ENCODE measurements around the gene IVL. TPM values are rescaled to one million over a fixed set of nuclear protein-coding genes. Genes with fewer than 3 reads are reported as not detected.

Gene IVL
- total RNA-seq, 4 donors from 2014 or later: not detected

DNA sequence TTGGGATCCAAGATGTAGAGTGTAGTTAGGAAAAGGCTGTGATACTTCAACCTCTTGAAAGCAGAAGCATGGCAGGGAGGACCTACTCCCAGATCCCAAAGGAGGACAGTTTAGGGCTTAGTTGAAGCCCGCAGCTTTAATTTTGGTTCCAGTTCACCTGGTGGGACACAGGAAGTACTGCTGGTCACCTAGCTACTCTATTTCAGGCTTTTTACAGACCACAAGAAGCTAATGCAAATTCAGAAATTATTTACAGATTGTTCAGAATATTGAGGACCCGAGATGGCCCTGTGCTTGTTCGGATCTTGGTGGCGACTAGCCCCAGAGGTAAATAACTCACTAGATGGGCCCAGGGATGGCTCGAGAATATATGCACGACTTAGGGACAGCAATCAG lies 36.6 kb upstream of the IVL start:
- no peaks in the 10 kb centered on the region for H3K9me3 ChIP-seq
- intact Hi-C loops (cut with DNase I; ENCODE audit: low total_unique reads): no loop called here
- in situ Hi-C loops (cut with MboI; ENCODE audit: low pct_ligation_motif_present in 1 of 4, low pct_unique_long_range_greater_than_20kb in 1 of 4, low sequenced_read_pairs in 3 of 4): loop anchor here in 1 of 4 donors (25.0 kb wide), 1 partner anchor 341 kb away; the partner anchor contains the start of genes LELP1 and PRR9
- no peak overlapping the region for H3K4me3 ChIP-seq
- H3K27me3 ChIP-seq: no peaks in the 10 kb centered on the region
- DNase-seq: no peak
- no peak for TF ChIP-seq EP300 (IDR thresholded peaks at IDR 0.05; ENCODE audit: low read depth)
- no peak for TF ChIP-seq POLR2AphosphoS5 (IDR thresholded peaks at IDR 0.05)
- TF ChIP-seq POLR2A (IDR thresholded peaks at IDR 0.05): no peak
- TF ChIP-seq, protein P1, sequence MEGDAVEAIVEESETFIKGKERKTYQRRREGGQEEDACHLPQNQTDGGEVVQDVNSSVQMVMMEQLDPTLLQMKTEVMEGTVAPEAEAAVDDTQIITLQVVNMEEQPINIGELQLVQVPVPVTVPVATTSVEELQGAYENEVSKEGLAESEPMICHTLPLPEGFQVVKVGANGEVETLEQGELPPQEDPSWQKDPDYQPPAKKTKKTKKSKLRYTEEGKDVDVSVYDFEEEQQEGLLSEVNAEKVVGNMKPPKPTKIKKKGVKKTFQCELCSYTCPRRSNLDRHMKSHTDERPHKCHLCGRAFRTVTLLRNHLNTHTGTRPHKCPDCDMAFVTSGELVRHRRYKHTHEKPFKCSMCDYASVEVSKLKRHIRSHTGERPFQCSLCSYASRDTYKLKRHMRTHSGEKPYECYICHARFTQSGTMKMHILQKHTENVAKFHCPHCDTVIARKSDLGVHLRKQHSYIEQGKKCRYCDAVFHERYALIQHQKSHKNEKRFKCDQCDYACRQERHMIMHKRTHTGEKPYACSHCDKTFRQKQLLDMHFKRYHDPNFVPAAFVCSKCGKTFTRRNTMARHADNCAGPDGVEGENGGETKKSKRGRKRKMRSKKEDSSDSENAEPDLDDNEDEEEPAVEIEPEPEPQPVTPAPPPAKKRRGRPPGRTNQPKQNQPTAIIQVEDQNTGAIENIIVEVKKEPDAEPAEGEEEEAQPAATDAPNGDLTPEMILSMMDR (IDR thresholded peaks at IDR 0.05): no peak
- H3K27ac ChIP-seq: no peak overlapping the region
- no peaks in the 10 kb centered on the region for H3K36me3 ChIP-seq
- no peaks in the 10 kb centered on the region for H3K4me1 ChIP-seq
- WGBS, 2 donors (ENCODE audit: low coverage in 1 of 2): 84% methylated on average over 6 of the region's 6 CpGs; no CpG with 5 or more reads in 1 of the 2 donors

DNA sequence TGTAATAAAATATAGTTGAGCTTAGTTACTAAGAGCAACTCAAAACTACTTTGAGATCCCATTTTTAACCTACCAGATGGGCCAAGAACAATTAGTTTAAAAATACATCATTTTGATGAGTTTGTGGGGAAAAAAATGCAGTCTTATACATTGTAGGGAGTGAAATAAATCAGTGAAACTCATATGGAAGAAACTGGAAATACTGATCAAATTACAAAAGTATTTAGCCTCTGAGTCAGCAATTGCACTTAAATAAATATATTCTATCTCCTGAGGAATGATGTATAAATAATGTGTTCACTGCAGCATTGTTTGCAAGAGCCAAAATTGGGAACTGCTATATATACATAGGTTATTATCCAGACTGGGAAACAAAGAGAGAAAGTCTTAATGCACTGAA lies 34.9 kb upstream of the IVL start:
- H3K27me3 ChIP-seq: no peaks in the 10 kb centered on the region
- TF ChIP-seq POLR2AphosphoS5 (IDR thresholded peaks at IDR 0.05): no peak
- TF ChIP-seq POLR2A (IDR thresholded peaks at IDR 0.05): no peak
- TF ChIP-seq, protein P1 (IDR thresholded peaks at IDR 0.05): no peak
- TF ChIP-seq EP300 (IDR thresholded peaks at IDR 0.05; ENCODE audit: low read depth): no peak
- H3K9me3 ChIP-seq: no peaks in the 10 kb centered on the region
- no peak for DNase-seq
- no peak overlapping the region for H3K27ac ChIP-seq
- no peak overlapping the region for H3K4me3 ChIP-seq
- H3K36me3 ChIP-seq: no peaks in the 10 kb centered on the region
- H3K4me1 ChIP-seq: no peaks in the 10 kb centered on the region
- in situ Hi-C loops (cut with MboI; ENCODE audit: low pct_ligation_motif_present in 1 of 4, low pct_unique_long_range_greater_than_20kb in 1 of 4, low sequenced_read_pairs in 3 of 4) (loop anchor here in 1 of 4 donors (25.0 kb wide), 1 partner anchor 339 kb away; the partner anchor contains the start of genes LELP1 and PRR9), intact Hi-C loops (cut with DNase I; ENCODE audit: low total_unique reads) (no loop called here)

DNA sequence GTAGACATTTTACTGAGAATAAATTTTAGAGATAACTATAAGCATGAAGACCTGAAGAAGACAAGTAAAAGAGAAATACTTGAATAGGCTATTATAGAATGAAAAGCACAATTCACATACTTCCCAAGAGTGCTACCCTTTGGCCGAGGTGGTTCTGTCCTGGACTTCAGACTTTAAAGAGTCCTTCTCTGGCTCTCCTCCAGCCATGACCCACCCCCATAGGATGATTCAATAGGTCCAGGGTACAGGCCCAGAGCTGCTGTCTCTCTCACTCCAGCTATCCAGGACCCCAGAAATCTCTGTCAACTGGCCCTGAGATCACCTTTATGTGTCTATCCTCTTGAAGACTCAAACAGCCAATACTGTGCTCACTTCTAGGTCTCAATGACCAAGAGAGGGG lies 31.5 kb upstream of the IVL start:
- TF ChIP-seq POLR2A (IDR thresholded peaks at IDR 0.05) (no peak), EP300 (IDR thresholded peaks at IDR 0.05; ENCODE audit: low read depth) (no peak), POLR2AphosphoS5 (IDR thresholded peaks at IDR 0.05) (no peak)
- TF ChIP-seq, protein P1 (IDR thresholded peaks at IDR 0.05): no peak
- Histone ChIP-seq H3K4me1 (no peaks in the 10 kb centered on the region), H3K4me3 (no peak overlapping the region), H3K27ac (no peak overlapping the region), H3K36me3 (no peaks in the 10 kb centered on the region), H3K9me3 (no peaks in the 10 kb centered on the region), H3K27me3 (no peaks in the 10 kb centered on the region)
- DNase-seq: no peak
- intact Hi-C loops (cut with DNase I; ENCODE audit: low total_unique reads) (no loop called here), in situ Hi-C loops (cut with MboI; ENCODE audit: low pct_ligation_motif_present in 1 of 4, low pct_unique_long_range_greater_than_20kb in 1 of 4, low sequenced_read_pairs in 3 of 4) (no loop called here)
- 58% methylated on average over 1 of the region's 1 CpG; no CpG with 5 or more reads in 1 of the 2 donors for WGBS, 2 donors (ENCODE audit: low coverage in 1 of 2)

DNA sequence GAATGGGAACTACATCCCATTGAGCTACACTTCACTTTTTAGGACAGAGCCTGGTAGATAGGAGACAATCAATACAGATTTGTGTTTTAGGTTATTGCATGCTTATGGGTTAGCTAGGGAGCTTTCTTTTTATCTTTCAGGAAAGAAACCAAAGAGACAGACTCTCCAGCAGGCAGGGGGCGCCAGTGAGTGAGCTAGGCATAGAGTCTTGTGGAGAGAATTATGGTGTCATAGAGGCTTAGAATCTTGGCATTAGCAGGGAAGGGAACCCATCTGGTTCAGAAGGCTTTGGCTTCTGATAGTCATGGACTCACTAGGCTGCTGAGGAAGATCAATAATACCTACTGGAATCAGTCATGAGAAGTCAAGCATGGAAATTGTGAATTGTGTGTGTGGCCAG lies 30.3 kb upstream of the IVL start, which contains the start of gene SMCP:
TSS of gene SMCP (plus strand) at position 281 of the 400 bp plus-strand sequence. CDS start 6,101 bp downstream, outside the sequence.
- no peak within 1 kb of the TSS for H3K27ac ChIP-seq
- 8% methylated on average over 1 of the region's 1 CpG; no CpG with 5 or more reads in 1 of the 2 donors for WGBS, 2 donors (ENCODE audit: low coverage in 1 of 2)
- no peak within 1 kb of the TSS for H3K4me3 ChIP-seq
- no peaks in the 10 kb centered on the region for H3K36me3 ChIP-seq
- DNase-seq: no peak
- intact Hi-C loops (cut with DNase I; ENCODE audit: low total_unique reads) (no loop called here), in situ Hi-C loops (cut with MboI; ENCODE audit: low pct_ligation_motif_present in 1 of 4, low pct_unique_long_range_greater_than_20kb in 1 of 4, low sequenced_read_pairs in 3 of 4) (no loop called here)
- H3K4me1 ChIP-seq: no peaks in the 10 kb centered on the region
- no peaks in the 10 kb centered on the region for H3K27me3 ChIP-seq
- TF ChIP-seq POLR2A (IDR thresholded peaks at IDR 0.05) (no peak), EP300 (IDR thresholded peaks at IDR 0.05; ENCODE audit: low read depth) (no peak), POLR2AphosphoS5 (IDR thresholded peaks at IDR 0.05) (no peak)
- TF ChIP-seq, protein P1 (IDR thresholded peaks at IDR 0.05): no peak
- H3K9me3 ChIP-seq: no peaks in the 10 kb centered on the region
